ENCODE results near the gene VPS45.

DNA sequence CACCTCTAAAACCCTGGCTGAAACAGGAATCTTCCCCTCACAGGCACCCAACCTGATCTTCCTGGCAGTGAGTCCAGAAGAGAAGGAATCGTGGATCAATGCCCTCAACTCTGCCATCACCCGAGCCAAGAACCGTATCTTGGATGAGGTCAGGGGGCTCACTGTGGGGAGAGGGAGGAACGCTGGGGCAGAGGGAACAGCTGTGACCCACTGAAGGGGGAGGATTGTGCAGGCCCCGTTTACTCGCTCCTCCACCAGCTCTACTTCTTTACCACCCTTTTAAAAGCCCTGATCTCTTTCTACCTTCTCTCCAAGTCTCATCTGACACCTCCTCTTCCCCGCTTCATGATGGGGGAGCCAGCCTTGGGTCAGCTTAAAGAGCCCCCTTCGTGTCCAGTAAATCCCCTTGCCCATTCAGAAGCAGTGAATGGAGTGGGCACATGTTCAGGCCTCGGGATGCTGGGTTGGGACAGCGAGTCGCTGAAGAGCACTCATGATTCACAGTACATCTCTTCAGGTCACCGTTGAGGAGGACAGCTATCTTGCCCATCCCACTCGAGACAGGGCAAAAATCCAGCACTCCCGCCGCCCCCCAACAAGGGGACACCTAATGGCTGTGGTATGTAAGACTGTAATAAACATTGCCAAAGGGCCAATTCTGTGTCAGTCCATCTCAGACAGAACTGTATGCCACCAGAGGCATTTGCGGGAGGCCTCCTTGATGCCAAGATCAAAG, 89.5 kb downstream of the VPS45 start:
- TF ChIP-seq, protein P1, sequence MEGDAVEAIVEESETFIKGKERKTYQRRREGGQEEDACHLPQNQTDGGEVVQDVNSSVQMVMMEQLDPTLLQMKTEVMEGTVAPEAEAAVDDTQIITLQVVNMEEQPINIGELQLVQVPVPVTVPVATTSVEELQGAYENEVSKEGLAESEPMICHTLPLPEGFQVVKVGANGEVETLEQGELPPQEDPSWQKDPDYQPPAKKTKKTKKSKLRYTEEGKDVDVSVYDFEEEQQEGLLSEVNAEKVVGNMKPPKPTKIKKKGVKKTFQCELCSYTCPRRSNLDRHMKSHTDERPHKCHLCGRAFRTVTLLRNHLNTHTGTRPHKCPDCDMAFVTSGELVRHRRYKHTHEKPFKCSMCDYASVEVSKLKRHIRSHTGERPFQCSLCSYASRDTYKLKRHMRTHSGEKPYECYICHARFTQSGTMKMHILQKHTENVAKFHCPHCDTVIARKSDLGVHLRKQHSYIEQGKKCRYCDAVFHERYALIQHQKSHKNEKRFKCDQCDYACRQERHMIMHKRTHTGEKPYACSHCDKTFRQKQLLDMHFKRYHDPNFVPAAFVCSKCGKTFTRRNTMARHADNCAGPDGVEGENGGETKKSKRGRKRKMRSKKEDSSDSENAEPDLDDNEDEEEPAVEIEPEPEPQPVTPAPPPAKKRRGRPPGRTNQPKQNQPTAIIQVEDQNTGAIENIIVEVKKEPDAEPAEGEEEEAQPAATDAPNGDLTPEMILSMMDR (IDR thresholded peaks at IDR 0.05): no peak
- no peak for TF ChIP-seq POLR2A (IDR thresholded peaks at IDR 0.05; ENCODE audit: low read depth)
